Esophagus squamous epithelium (tissue), 5 donors: ENCODE results near the gene SLC39A1. TPM values are rescaled to one million over a fixed set of nuclear protein-coding genes. Genes with fewer than 3 reads are reported as not detected.
"Not testable (repeated sequence)": the region's sequence is repeated elsewhere in the genome, so short reads cannot be mapped to it uniquely, and the experiment has no call there.

Source experiments
- DNase-seq: peaks from one replicate; lab custom pipeline; 2025; lab: John Stamatoyannopoulos, UW
- H3K27ac ChIP-seq, 4 donors: fragments of 200-600 bp; sonication (generic); one replicate each; pipeline ENCODE4 v1.5.1; 2016 to 2019; ENCODE audit warnings: mild to moderate bottlenecking in 1 of 4
- H3K27me3 ChIP-seq, 4 donors: fragments of 200-600 bp; sonication (generic); 1 replicate in 3 of 4; 2 replicates in 1 of 4; pipeline versions ENCODE4 v1.5.1 to v1.6.0; 2017 to 2021; ENCODE audit warnings: antibody characterized with exemption in 1 of 4
- H3K36me3 ChIP-seq, 3 donors: fragments of 200-600 bp; sonication (generic); one replicate each; pipeline ENCODE4 v1.5.1; 2016 to 2019
- H3K4me1 ChIP-seq, 3 donors: fragments of 200-600 bp; sonication (generic); one replicate each; pipeline ENCODE4 v1.5.1; 2017 to 2019
- H3K4me3 ChIP-seq, 4 donors: fragments of 200-600 bp; sonication (generic); 1 replicate in 3 of 4; 2 replicates in 1 of 4; pipeline ENCODE4 v1.5.1; 2016 to 2019; ENCODE audit warnings: mild to moderate bottlenecking in 2 of 4, moderate library complexity in 1 of 4
- H3K9me3 ChIP-seq, 3 donors: fragments of 200-600 bp; sonication (generic); one replicate each; pipeline ENCODE4 v1.5.1; 2016 to 2019
- CTCF ChIP-seq, 6 experiments: fragments of 450-650 bp in 4 of 6; fragments of 200-600 bp in 2 of 6; sonication (generic) in 2 of 6; IDR thresholded peaks; one replicate each; pipeline ENCODE4 v1.5.1; 2016 to 2019; ENCODE audit warnings: antibody characterized with exemption in 6 of 6, mild to moderate bottlenecking in 4 of 6, moderate library complexity in 4 of 6
- POLR2A ChIP-seq, 4 donors: fragments of 450-650 bp; IDR thresholded peaks; one replicate each; pipeline ENCODE4 v1.6.1; 2017; ENCODE audit warnings: antibody characterized with exemption in 4 of 4, mild to moderate bottlenecking in 4 of 4, moderate library complexity in 3 of 4
- WGBS, 2 donors: methylation state at CpG; one replicate each; pipeline ENCODE4 v1.1.5; 2018; 5-methylcytosine and 5-hydroxymethylcytosine counted together
- intact Hi-C: fragments of 100-400 bp; cut with DNase I; formaldehyde crosslinking; loops from one replicate; pipeline ENCODE4 v1.15.0; 2022
- total RNA-seq, 4 donors: library from RNA; depleted of rRNA; stranded (reverse); fragments of >200 nt; gene quantifications; one replicate each; pipeline ENCODE4 v1.1.0, GENCODE V29; 2016
- donor health status: DM: yes; HTN: yes; CAD: no.

SLC39A1 gene
- total RNA-seq = 10 to 100 TPM; 42.5 to 74.2 (median 58.8) TPM

GRCh38 chr1:153963030-153963849 lies at the start of gene SLC39A1:
Gene SLC39A1, minus strand, starts transcription at chr1:153963537. Its CDS starts 822 bp downstream, at chr1:153962715.
- WGBS, 2 donors = 0% methylated on average over 5 to 14 of the region's 54 CpGs
- intact Hi-C loops = no loop called here

GRCh38 chr1:154012543-154012942 lies 49.2 kb upstream of the SLC39A1 start:
- H3K9me3 ChIP-seq, H3K27me3 ChIP-seq, H3K36me3 ChIP-seq, DNase-seq, H3K4me3 ChIP-seq, intact Hi-C loops, H3K4me1 ChIP-seq, H3K27ac ChIP-seq: not testable (repeated sequence)
- WGBS, 2 donors = 100% methylated on average over 4 of the region's 14 CpGs; no CpG with 5 or more reads in 1 of the 2 donors

More at GRCh38 chr1:153963030-153963849, at the start of gene SLC39A1:
- H3K27ac ChIP-seq = peak within 1 kb of the TSS; percentile 94 to 98 (median 96)
- peak; percentile 80 for DNase-seq
- H3K27me3 ChIP-seq = no peaks in the 10 kb centered on the region
- peaks cover 8 to 26% (median 9%) of the 10 kb centered on the region in 3 donors for H3K36me3 ChIP-seq
- peaks cover 26 to 84% (median 41%) of the 10 kb centered on the region in 3 donors for H3K4me1 ChIP-seq
- TF ChIP-seq POLR2A (IDR thresholded peaks at IDR 0.05) = peak in 3 of 4 donors; percentile 40 to 71 (median 69)
- no peak for TF ChIP-seq CTCF (IDR thresholded peaks at IDR 0.05)
- no peaks in the 10 kb centered on the region for H3K9me3 ChIP-seq
- H3K4me3 ChIP-seq = peak within 1 kb of the TSS; percentile 60 to 85 (median 70)

GRCh38 chr1:154012129-154012528 lies 48.8 kb upstream of the SLC39A1 start:
- H3K4me1 ChIP-seq = no peaks in the 10 kb centered on the region
- intact Hi-C loops = no loop called here
- H3K9me3 ChIP-seq = no peaks in the 10 kb centered on the region
- no peaks in the 10 kb centered on the region for H3K27me3 ChIP-seq
- TF ChIP-seq POLR2A (IDR thresholded peaks at IDR 0.05) (no peak), CTCF (IDR thresholded peaks at IDR 0.05) (no peak)
- DNase-seq = no peak
- H3K27ac ChIP-seq = no peak overlapping the region
- no peaks in the 10 kb centered on the region for H3K36me3 ChIP-seq
- WGBS, 2 donors = 53 to 59% methylated on average over 1 of the region's 1 CpG
- H3K4me3 ChIP-seq = no peak overlapping the region

GRCh38 chr1:154006136-154006535 lies 42.8 kb upstream of the SLC39A1 start:
- no peak overlapping the region for H3K4me3 ChIP-seq
- no peak overlapping the region for H3K27ac ChIP-seq
- no peaks in the 10 kb centered on the region for H3K9me3 ChIP-seq
- TF ChIP-seq POLR2A (IDR thresholded peaks at IDR 0.05) (no peak), CTCF (IDR thresholded peaks at IDR 0.05) (no peak)
- no peaks in the 10 kb centered on the region for H3K36me3 ChIP-seq
- H3K27me3 ChIP-seq = no peaks in the 10 kb centered on the region
- no peak for DNase-seq
- no peaks in the 10 kb centered on the region for H3K4me1 ChIP-seq
- 91 to 96% methylated on average over 3 of the region's 3 CpGs for WGBS, 2 donors
- intact Hi-C loops = no loop called here

GRCh38 chr1:154000420-154000819 lies 37.1 kb upstream of the SLC39A1 start:
- Histone ChIP-seq H3K4me1 (no peaks in the 10 kb centered on the region), H3K9me3 (no peaks in the 10 kb centered on the region), H3K4me3 (no peak overlapping the region), H3K27ac (no peak overlapping the region), H3K27me3 (no peaks in the 10 kb centered on the region), H3K36me3 (peaks cover 0 to 8% (median 0%) of the 10 kb centered on the region in 3 donors)
- TF ChIP-seq POLR2A (IDR thresholded peaks at IDR 0.05) (no peak), CTCF (IDR thresholded peaks at IDR 0.05) (no peak)
- 76% methylated on average over 4 of the region's 4 CpGs for WGBS, 2 donors
- intact Hi-C loops = no loop called here
- DNase-seq = no peak

GRCh38 chr1:153996882-153997281 lies 33.5 kb upstream of the SLC39A1 start:
- intact Hi-C loops, H3K4me3 ChIP-seq, H3K27me3 ChIP-seq, H3K9me3 ChIP-seq, DNase-seq, H3K27ac ChIP-seq: not testable (repeated sequence)
- WGBS, 2 donors = 85 to 97% methylated on average over 9 to 10 of the region's 10 CpGs
- H3K36me3 ChIP-seq = peaks cover 9 to 43% (median 22%) of the 10 kb centered on the region in 3 donors
- H3K4me1 ChIP-seq = peaks cover 10 to 25% (median 10%) of the 10 kb centered on the region in 3 donors
